PC-9 (cell line): ENCODE results near the gene PDE6B. TPM values are rescaled to one million over a fixed set of nuclear protein-coding genes. Genes with fewer than 3 reads are reported as not detected.
"Not testable (repeated sequence)": the region's sequence is repeated elsewhere in the genome, so short reads cannot be mapped to it uniquely, and the experiment has no call there.

Source experiments
- BruUV-seq: library from RNA; stranded (reverse); fragments of 400-500 nt; replicated peaks from 2 replicates; lab custom pipeline; 2021; lab: Mats Ljungman, UMichigan
- CTCF ChIA-PET: fragments of 300-600 bp; sonication (Branson Sonifier 250); formaldehyde crosslinking; loops from one replicate; lab custom pipeline; 2022; ENCODE audit warnings: antibody characterized with exemption; lab: Charles Lee
- POLR2A ChIA-PET: fragments of 300-600 bp; sonication (Branson Sonifier 250); formaldehyde crosslinking; loops from one replicate; lab custom pipeline; 2022; ENCODE audit warnings: antibody characterized with exemption; ENCODE audit not compliant: unreplicated experiment; lab: Charles Lee
- DNase-seq, 2 experiments: peaks; one replicate each; pipeline versions ENCODE4 v3.0.0 to v3.0.0-alpha.2; 2015 to 2022; ENCODE audit warnings: mixed read lengths in 1 of 2
- H2AFZ ChIP-seq: fragments of 200-600 bp; sonication (generic); 2 replicates; pipeline ENCODE4 v1.8.1; 2017; ENCODE audit warnings: antibody characterized with exemption
- H3F3A ChIP-seq: fragments of 200-600 bp; sonication (generic); 2 replicates; pipeline ENCODE4 v1.8.1; 2017; ENCODE audit warnings: antibody characterized with exemption, mild to moderate bottlenecking, low read depth; ENCODE audit not compliant: insufficient read depth
- H3K27ac ChIP-seq: fragments of 200-600 bp; sonication (generic); 2 replicates; pipeline ENCODE4 v1.6.1; 2016; ENCODE audit warnings: mixed run types
- H3K27me3 ChIP-seq: fragments of 200-600 bp; sonication (generic); 2 replicates; pipeline ENCODE4 v1.6.1; 2016; ENCODE audit warnings: low read depth, mixed run types; ENCODE audit not compliant: insufficient read depth
- H3K36me3 ChIP-seq: fragments of 200-600 bp; sonication (generic); 2 replicates; pipeline ENCODE4 v1.6.1; 2016; ENCODE audit warnings: low read depth, mixed run types
- H3K4me1 ChIP-seq: fragments of 200-600 bp; sonication (generic); replicated peaks from 2 replicates; pipeline ENCODE4 v1.6.1; 2016; ENCODE audit warnings: mixed run types; ENCODE audit not compliant: insufficient read depth
- H3K4me2 ChIP-seq: fragments of 200-600 bp; sonication (generic); 2 replicates; pipeline ENCODE4 v1.6.1; 2017; ENCODE audit warnings: mixed run types
- H3K4me3 ChIP-seq: fragments of 200-600 bp; sonication (generic); 2 replicates; pipeline ENCODE4 v1.6.1; 2016; ENCODE audit warnings: mixed run types
- H3K79me2 ChIP-seq: fragments of 200-600 bp; sonication (generic); 2 replicates; pipeline ENCODE4 v1.6.1; 2017; ENCODE audit warnings: low read depth, mixed run types
- H3K9me2 ChIP-seq: fragments of 200-600 bp; sonication (generic); 2 replicates; pipeline ENCODE4 v1.8.1; 2017; ENCODE audit warnings: mild to moderate bottlenecking; ENCODE audit not compliant: insufficient read depth
- H3K9me3 ChIP-seq: fragments of 200-600 bp; sonication (generic); 2 replicates; pipeline ENCODE4 v1.8.1; 2016; ENCODE audit warnings: low read depth; ENCODE audit not compliant: insufficient read depth
- H4K20me1 ChIP-seq: fragments of 200-600 bp; sonication (generic); 2 replicates; pipeline ENCODE4 v1.8.1; 2017; ENCODE audit not compliant: insufficient read depth
- CTCF ChIP-seq: fragments of 200-600 bp; sonication (generic); conservative IDR thresholded peaks from 2 replicates; pipeline ENCODE4 v1.6.1; 2017; ENCODE audit warnings: mixed run types, antibody characterized with exemption, mild to moderate bottlenecking, moderate library complexity
- EZH2 ChIP-seq: fragments of 200-600 bp; sonication (generic); IDR thresholded peaks from 2 replicates; pipeline ENCODE4 v1.8.0; 2017; ENCODE audit warnings: antibody characterized with exemption, low read depth
- intact Hi-C: fragments of 100-400 bp; cut with micrococcal nuclease; formaldehyde crosslinking; loops from one replicate; pipeline ENCODE4 v1.10.0; 2022; ENCODE audit not compliant: unreplicated experiment
- total RNA-seq: library from RNA; stranded (reverse); gene quantifications from 2 replicates; pipeline ENCODE4 v1.2.3, GENCODE V29; 2021

Gene PDE6B
- total RNA-seq, 1 experiment from 2014 or later = 5.9 TPM

GRCh38 chr4:688854-689681, 63.7 kb downstream of the PDE6B start, which contains the start of gene SLC49A3:
SLC49A3 (minus strand) TSS chr4:689151; CDS start chr4:689127, 24 bp downstream.
- Histone ChIP-seq H3K79me2 (no peaks in the 10 kb centered on the region), H3K4me2 (peak within 1 kb of the TSS; percentile 74), H3K4me1 (peaks cover 19% of the 10 kb centered on the region), H3K9me3 (no peaks in the 10 kb centered on the region), H4K20me1 (no peaks in the 10 kb centered on the region), H2AFZ (peak within 1 kb of the TSS; percentile 60; the same call in 1 of the 2 replicates), H3K27ac (peak within 1 kb of the TSS; percentile 5; the same call in 1 of the 2 replicates), H3F3A (peaks cover 11% of the 10 kb centered on the region; the same call in 1 of the 2 replicates), H3K27me3 (no peaks in the 10 kb centered on the region), H3K4me3 (peak within 1 kb of the TSS; percentile 39; the same call in 1 of the 2 replicates), H3K36me3 (no peaks in the 10 kb centered on the region), H3K9me2 (no peaks in the 10 kb centered on the region)
- TF ChIP-seq EZH2 (no peak), CTCF (no peak)
- DNase-seq = peak in 1 of 2 experiments; percentile 35
- BruUV-seq = TSS peak; percentile 20
- intact Hi-C loops = loop anchor here (1.0 kb wide), 1 partner anchor 15 kb away; the partner anchor contains the start of genes ATP5ME and MYL5
- ChIA-PET CTCF (no interaction called here), POLR2A (interaction anchor here (0.6 to 0.7 kb wide), 3 partner anchors 109 to 1816 kb away, joined by 3 to 7 read pairs (median 3); no protein-coding TSS in a partner anchor)

- no peak for DNase-seq
- Histone ChIP-seq H3K9me2 (no peaks in the 10 kb centered on the region), H3K4me3 (peak overlapping the region; percentile 39; the same call in 1 of the 2 replicates), H3K9me3 (no peaks in the 10 kb centered on the region), H3K4me1 (peaks cover 19% of the 10 kb centered on the region), H3K79me2 (no peaks in the 10 kb centered on the region), H3K27me3 (no peaks in the 10 kb centered on the region), H2AFZ (no peak overlapping the region), H3K4me2 (peak overlapping the region; percentile 74), H3K27ac (no peak overlapping the region), H4K20me1 (no peaks in the 10 kb centered on the region), H3K36me3 (no peaks in the 10 kb centered on the region), H3F3A (peaks cover 16% of the 10 kb centered on the region; the same call in 1 of the 2 replicates)
- intact Hi-C loops = no loop called here
- BruUV-seq = no TSS peak
- ChIA-PET POLR2A (interaction anchor here (0.7 kb wide), 1 partner anchor 1166 kb away, joined by 3 read pairs; no protein-coding TSS in a partner anchor), CTCF (no interaction called here)
- TF ChIP-seq EZH2 (no peak), CTCF (no peak)
Observed at GRCh38 chr4:689723-690122, 64.3 kb downstream of the PDE6B start.

GRCh38 chr4:692771-693554, 67.6 kb downstream of the PDE6B start:
- Histone ChIP-seq H3K79me2 (no peaks in the 10 kb centered on the region), H3K27ac (no peak overlapping the region), H3K27me3 (no peaks in the 10 kb centered on the region), H2AFZ (no peak overlapping the region), H4K20me1 (no peaks in the 10 kb centered on the region), H3K4me1 (peaks cover 6% of the 10 kb centered on the region), H3K4me3 (no peak overlapping the region), H3K4me2 (no peak overlapping the region), H3K9me3 (no peaks in the 10 kb centered on the region), H3F3A (peaks cover 11% of the 10 kb centered on the region; the same call in 1 of the 2 replicates), H3K9me2 (no peaks in the 10 kb centered on the region), H3K36me3 (no peaks in the 10 kb centered on the region)
- intact Hi-C loops = no loop called here
- no peak for TF ChIP-seq EZH2
- no peak for TF ChIP-seq CTCF
- peak in 1 of 2 experiments; percentile 63 for DNase-seq
- ChIA-PET POLR2A (no interaction called here), CTCF (no interaction called here)
- no TSS peak for BruUV-seq

- H3F3A ChIP-seq, CTCF ChIA-PET, H3K27ac ChIP-seq, H3K4me3 ChIP-seq, BruUV-seq, H3K9me3 ChIP-seq, H2AFZ ChIP-seq, H3K79me2 ChIP-seq, H4K20me1 ChIP-seq, POLR2A ChIA-PET, H3K27me3 ChIP-seq, H3K36me3 ChIP-seq, H3K9me2 ChIP-seq, H3K4me1 ChIP-seq, intact Hi-C loops, H3K4me2 ChIP-seq, DNase-seq: not testable (repeated sequence)
Observed at GRCh38 chr4:694341-694940, 69.1 kb downstream of the PDE6B start.
